MCF 10A (cell line): ENCODE results near the gene STRAP. TPM values are rescaled to one million over a fixed set of nuclear protein-coding genes. Genes with fewer than 3 reads are reported as not detected.

Experiments used
- BruUV-seq: library from RNA; stranded (reverse); fragments of 400-500 nt; replicated peaks from 2 replicates; lab custom pipeline; 2021; lab: Mats Ljungman, UMichigan
- CTCF ChIA-PET: fragments of 300-600 bp; sonication (Branson Sonifier 250); formaldehyde crosslinking; extraction: SDS; loops from one replicate; lab custom pipeline; 2021; ENCODE audit warnings: antibody characterized with exemption, inconsistent platforms; lab: Yijun Ruan, JAX
- POLR2A ChIA-PET: fragments of 300-600, 350-650 bp; sonication (Branson Sonifier 250); formaldehyde crosslinking; extraction: SDS; loops from one replicate; lab custom pipeline; 2020; ENCODE audit warnings: antibody characterized with exemption, inconsistent platforms; lab: Yijun Ruan, JAX
- DNase-seq: peaks from one replicate; pipeline ENCODE4 v3.0.0-alpha.2; 2018; ENCODE audit not compliant: unreplicated experiment
- H3K27ac Mint-ChIP-seq: one replicate; pipeline ENCODE4 v1.8.0; 2022; ENCODE audit warnings: mild to moderate bottlenecking, low read depth, mixed read lengths; ENCODE audit not compliant: unreplicated experiment
- H3K27me3 Mint-ChIP-seq: one replicate; pipeline ENCODE4 v1.8.0; 2022; ENCODE audit warnings: mixed read lengths; ENCODE audit not compliant: insufficient read depth, unreplicated experiment
- H3K36me3 Mint-ChIP-seq: one replicate; pipeline ENCODE4 v1.8.0; 2022; ENCODE audit warnings: mild to moderate bottlenecking, moderate library complexity, mixed read lengths; ENCODE audit not compliant: insufficient read depth, unreplicated experiment
- H3K4me1 Mint-ChIP-seq: one replicate; pipeline ENCODE4 v1.8.0; 2022; ENCODE audit warnings: mixed read lengths; ENCODE audit not compliant: insufficient read depth, unreplicated experiment
- H3K4me3 Mint-ChIP-seq: one replicate; pipeline ENCODE4 v1.8.0; 2022; ENCODE audit warnings: mild to moderate bottlenecking, moderate library complexity, mixed read lengths; ENCODE audit not compliant: unreplicated experiment
- H3K9me3 Mint-ChIP-seq: one replicate; pipeline ENCODE4 v1.8.0; 2022; ENCODE audit warnings: mixed read lengths; ENCODE audit not compliant: unreplicated experiment
- CTCF ChIP-seq: fragments of 200-600 bp; IDR thresholded peaks from one replicate; pipeline ENCODE4 v1.8.0; 2022; ENCODE audit warnings: antibody characterized with exemption, mild to moderate bottlenecking; ENCODE audit not compliant: unreplicated experiment
- intact Hi-C: fragments of 100-400 bp; cut with micrococcal nuclease; formaldehyde crosslinking; loops from 2 replicates; pipeline ENCODE4 v1.14.1; 2022
- total RNA-seq: library from RNA; stranded (reverse); gene quantifications from 2 replicates; pipeline ENCODE4 v1.2.3, GENCODE V29; 2022

Gene STRAP
- total RNA-seq, 1 experiment from 2014 or later, result 233 TPM

- BruUV-seq, result no TSS peak
- POLR2A ChIA-PET, result interaction anchor here (0.6 to 2.2 kb wide), 5 partner anchors 8 to 288 kb away, joined by 3 to 10 read pairs (median 4); partner anchors contain the start of gene EPS8
- no peaks in the 10 kb centered on the region for H3K27me3 Mint-ChIP-seq
- H3K4me1 Mint-ChIP-seq, result peaks cover 12% of the 10 kb centered on the region
- H3K9me3 Mint-ChIP-seq, result no peaks in the 10 kb centered on the region
- no peaks in the 10 kb centered on the region for H3K36me3 Mint-ChIP-seq
- DNase-seq, result no peak
- intact Hi-C loops, result no loop called here
- no peak overlapping the region for H3K4me3 Mint-ChIP-seq
- CTCF ChIA-PET, result interaction anchor here (0.5 to 1.1 kb wide), 4 partner anchors 17 to 246 kb away, joined by 3 read pairs; no protein-coding TSS in a partner anchor
- no peak overlapping the region for H3K27ac Mint-ChIP-seq
- no peak for TF ChIP-seq CTCF
These were observed 43.1 kb upstream of the STRAP start for GRCh38 chr12:15839041-15839440.

GRCh38 chr12:15839682-15840081 lies 42.5 kb upstream of the STRAP start:
- BruUV-seq, result no TSS peak
- ChIA-PET CTCF (interaction anchor here (0.6 to 1.1 kb wide), 3 partner anchors 16 to 255 kb away, joined by 3 read pairs; no protein-coding TSS in a partner anchor), POLR2A (interaction anchor here (1.1 to 2.2 kb wide), 2 partner anchors 9 to 51 kb away, joined by 5 to 10 read pairs; partner anchors contain the start of gene EPS8)
- Mint-ChIP-seq H3K36me3 (no peaks in the 10 kb centered on the region), H3K27ac (no peak overlapping the region), H3K9me3 (no peaks in the 10 kb centered on the region), H3K27me3 (no peaks in the 10 kb centered on the region), H3K4me3 (no peak overlapping the region), H3K4me1 (peaks cover 12% of the 10 kb centered on the region)
- no peak for TF ChIP-seq CTCF
- no peak for DNase-seq
- intact Hi-C loops, result no loop called here

GRCh38 chr12:15842108-15842507 lies 40.1 kb upstream of the STRAP start:
- ChIA-PET POLR2A (interaction anchor here (1.0 to 2.0 kb wide), 2 partner anchors 52 to 54 kb away, joined by 3 to 5 read pairs; partner anchors contain the start of gene EPS8), CTCF (interaction anchor here (0.6 kb wide), 1 partner anchor 256 kb away, joined by 3 read pairs; no protein-coding TSS in a partner anchor)
- Mint-ChIP-seq H3K36me3 (no peaks in the 10 kb centered on the region), H3K27me3 (no peaks in the 10 kb centered on the region), H3K4me1 (peaks cover 12% of the 10 kb centered on the region), H3K9me3 (no peaks in the 10 kb centered on the region), H3K27ac (no peak overlapping the region), H3K4me3 (no peak overlapping the region)
- no peak for TF ChIP-seq CTCF
- peak; percentile 68 for DNase-seq
- intact Hi-C loops, result no loop called here
- no TSS peak for BruUV-seq

- no peak overlapping the region for H3K27ac Mint-ChIP-seq
- POLR2A ChIA-PET, result interaction anchor here (0.8 to 1.2 kb wide), 2 partner anchors 57 to 248 kb away, joined by 3 to 5 read pairs; no protein-coding TSS in a partner anchor
- intact Hi-C loops, result no loop called here
These were observed 35.3 kb upstream of the STRAP start for GRCh38 chr12:15846887-15847286.

More at GRCh38 chr12:15846887-15847286, 35.3 kb upstream of the STRAP start:
- Mint-ChIP-seq H3K4me1 (peaks cover 11% of the 10 kb centered on the region), H3K36me3 (no peaks in the 10 kb centered on the region), H3K4me3 (no peak overlapping the region), H3K9me3 (no peaks in the 10 kb centered on the region), H3K27me3 (no peaks in the 10 kb centered on the region)
- no TSS peak for BruUV-seq
- CTCF ChIA-PET, result interaction anchor here (0.5 to 2.5 kb wide), 3 partner anchors 11 to 256 kb away, joined by 5 to 14 read pairs (median 9); no protein-coding TSS in a partner anchor
- TF ChIP-seq CTCF, result no peak
- DNase-seq, result no peak
